Measurements from ENCODE around the gene FER.

FER gene

GRCh38 chr5:109035436-109035835, 287.7 kb downstream of the FER start:
- H3K9me3 ChIP-seq (ENCODE audit: insufficient read depth, low read length), result no peaks in the 10 kb centered on the region
- H3K27ac ChIP-seq (ENCODE audit: low read depth, low read length), result no peak overlapping the region
- TF ChIP-seq EZH2phosphoT487 (conservative IDR thresholded peaks at IDR 0.05; ENCODE audit: low read length) (no peak), CTCF (IDR thresholded peaks at IDR 0.05; ENCODE audit: insufficient read depth, low read length, poor library complexity, severe bottlenecking) (no peak)
- H3K9me2 ChIP-seq (replicated peaks; ENCODE audit: insufficient read depth, low read length), result no peaks in the 10 kb centered on the region
- no peak overlapping the region for H3K4me3 ChIP-seq (ENCODE audit: insufficient read depth, low read length, poor library complexity, severe bottlenecking)
- no peaks in the 10 kb centered on the region for H3K79me2 ChIP-seq (ENCODE audit: insufficient read depth, low read length)
- no peak overlapping the region for H2AFZ ChIP-seq (ENCODE audit: low read depth, low read length, severe bottlenecking)
- H3K27me3 ChIP-seq (ENCODE audit: low read length), result no peaks in the 10 kb centered on the region
- no peak overlapping the region for H3K9ac ChIP-seq (ENCODE audit: low read length)
- H4K20me1 ChIP-seq (ENCODE audit: low read depth, low read length), result no peaks in the 10 kb centered on the region
- no peaks in the 10 kb centered on the region for H3F3A ChIP-seq (ENCODE audit: insufficient read depth)
- H3K36me3 ChIP-seq (ENCODE audit: low read length), result no peaks in the 10 kb centered on the region
- no peak overlapping the region for H3K4me2 ChIP-seq (ENCODE audit: low read depth, low read length, poor library complexity, severe bottlenecking)

DNA sequence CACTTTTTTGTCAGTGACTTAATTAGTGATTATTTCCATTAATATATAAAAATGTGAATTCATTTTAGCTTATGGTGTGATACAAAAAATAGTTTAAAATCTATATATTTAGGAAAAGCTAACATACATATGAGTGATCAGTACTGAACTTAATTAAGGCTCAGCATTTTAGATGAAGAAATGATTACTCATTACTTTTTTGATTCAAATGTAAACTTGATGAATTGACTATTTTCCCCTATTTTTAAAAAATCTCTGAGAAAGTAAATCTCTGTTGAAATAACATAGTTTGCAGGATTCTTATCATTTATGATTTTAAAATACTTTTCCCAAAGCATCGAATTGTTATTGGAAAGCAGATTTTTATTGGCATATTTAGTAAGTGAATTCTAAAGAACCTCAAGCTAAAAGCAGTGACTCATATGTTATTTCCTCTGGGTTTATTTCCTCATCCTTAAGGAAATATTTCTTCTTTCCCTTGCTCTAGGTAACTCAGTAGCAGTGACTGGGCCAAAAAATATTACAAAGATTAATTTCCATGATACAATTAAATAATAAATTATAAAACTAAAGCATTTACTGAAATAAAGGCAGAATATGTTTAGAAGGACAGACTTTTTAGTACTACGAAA, 290.6 kb downstream of the FER start:
- H2AFZ ChIP-seq (ENCODE audit: low read depth, low read length, severe bottlenecking), result no peak overlapping the region
- H3K9me3 ChIP-seq (ENCODE audit: insufficient read depth, low read length), result no peaks in the 10 kb centered on the region
- H3K79me2 ChIP-seq (ENCODE audit: insufficient read depth, low read length), result no peaks in the 10 kb centered on the region
- TF ChIP-seq EZH2phosphoT487 (conservative IDR thresholded peaks at IDR 0.05; ENCODE audit: low read length) (no peak), CTCF (IDR thresholded peaks at IDR 0.05; ENCODE audit: insufficient read depth, low read length, poor library complexity, severe bottlenecking) (no peak)
- no peak overlapping the region for H3K9ac ChIP-seq (ENCODE audit: low read length)
- no peaks in the 10 kb centered on the region for H4K20me1 ChIP-seq (ENCODE audit: low read depth, low read length)
- no peaks in the 10 kb centered on the region for H3K9me2 ChIP-seq (replicated peaks; ENCODE audit: insufficient read depth, low read length)
- no peak overlapping the region for H3K27ac ChIP-seq (ENCODE audit: low read depth, low read length)
- no peaks in the 10 kb centered on the region for H3K27me3 ChIP-seq (ENCODE audit: low read length)
- H3K4me2 ChIP-seq (ENCODE audit: low read depth, low read length, poor library complexity, severe bottlenecking), result no peak overlapping the region
- H3K36me3 ChIP-seq (ENCODE audit: low read length), result no peaks in the 10 kb centered on the region
- H3K4me3 ChIP-seq (ENCODE audit: insufficient read depth, low read length, poor library complexity, severe bottlenecking), result no peak overlapping the region
- H3F3A ChIP-seq (ENCODE audit: insufficient read depth), result no peaks in the 10 kb centered on the region

- Histone ChIP-seq H3K4me2 (ENCODE audit: low read depth, low read length, poor library complexity, severe bottlenecking) (no peak overlapping the region), H3K9me3 (ENCODE audit: insufficient read depth, low read length) (no peaks in the 10 kb centered on the region)
Observed at GRCh38 chr5:109041317-109041716, 293.6 kb downstream of the FER start.

More at GRCh38 chr5:109041317-109041716, 293.6 kb downstream of the FER start:
- Histone ChIP-seq H3K4me3 (ENCODE audit: insufficient read depth, low read length, poor library complexity, severe bottlenecking) (no peak overlapping the region), H3K9ac (ENCODE audit: low read length) (no peak overlapping the region), H3K79me2 (ENCODE audit: insufficient read depth, low read length) (no peaks in the 10 kb centered on the region), H3K36me3 (ENCODE audit: low read length) (no peaks in the 10 kb centered on the region), H3K27me3 (ENCODE audit: low read length) (no peaks in the 10 kb centered on the region), H2AFZ (ENCODE audit: low read depth, low read length, severe bottlenecking) (no peak overlapping the region), H3K27ac (ENCODE audit: low read depth, low read length) (no peak overlapping the region), H4K20me1 (ENCODE audit: low read depth, low read length) (no peaks in the 10 kb centered on the region), H3F3A (ENCODE audit: insufficient read depth) (no peaks in the 10 kb centered on the region), H3K9me2 (replicated peaks; ENCODE audit: insufficient read depth, low read length) (no peaks in the 10 kb centered on the region)
- TF ChIP-seq CTCF (IDR thresholded peaks at IDR 0.05; ENCODE audit: insufficient read depth, low read length, poor library complexity, severe bottlenecking) (no peak), EZH2phosphoT487 (conservative IDR thresholded peaks at IDR 0.05; ENCODE audit: low read length) (no peak)

Data from SU-DHL-6 (cell line).